Fibroblast of villous mesenchyme (primary cell): ENCODE results near the gene FAR1. TPM values are rescaled to one million over a fixed set of nuclear protein-coding genes. Genes with fewer than 3 reads are reported as not detected.

Source experiments
- DNase-seq: peaks from one replicate; pipeline ENCODE4 v3.0.0-alpha.2; 2010; ENCODE audit warnings: low read depth
- H3K4me3 ChIP-seq: 2 replicates; pipeline ENCODE4 v1.5.1; 2011; ENCODE audit warnings: low read depth, mild to moderate bottlenecking, low read length
- CTCF ChIP-seq: IDR thresholded peaks from 2 replicates; pipeline ENCODE4 v1.5.1; 2012; ENCODE audit warnings: low read depth, mild to moderate bottlenecking, low read length; ENCODE audit not compliant: insufficient read depth
- small RNA-seq: library from RNA; depleted of rRNA; stranded (forward); fragments of <200 nt; gene quantifications from one replicate; pipeline ENCODE3, GENCODE V24; 2012
- total RNA-seq: library from RNA; depleted of rRNA; stranded (reverse); fragments of >200 nt; gene quantifications from 2 replicates; pipeline ENCODE4 v1.2.3, GENCODE V29; 2012

Gene FAR1
- total RNA-seq, 1 donor = 58.3 TPM

GRCh38 chr11:13778345-13778744, 109.9 kb downstream of the FAR1 start:
- DNase-seq = no peak
- no peak overlapping the region for H3K4me3 ChIP-seq
- TF ChIP-seq CTCF = no peak

GRCh38 chr11:13781153-13781552, 112.7 kb downstream of the FAR1 start:
- no peak for DNase-seq
- H3K4me3 ChIP-seq = no peak overlapping the region
- no peak for TF ChIP-seq CTCF

Small RNA genes within 50 kb of the gene (small RNA-seq; reads per million reads assigned to genes)
- gene AC013828.1 (not detected), gene RF00019 (not detected), gene RPL39P26 (not detected)

Other genes with a start within 250 kb of the FAR1 start
- 44.5 and 62.6 TPM in 2 replicates for gene BTBD10, start 205.4 kb upstream of the FAR1 start, total RNA-seq
- not detected in 2 replicates for gene PTH, start 172.7 kb upstream of the FAR1 start, total RNA-seq